Panc1 (cell line): ENCODE results near the gene NACAD. TPM values are rescaled to one million over a fixed set of nuclear protein-coding genes. Genes with fewer than 3 reads are reported as not detected.

Experiments
- ATAC-seq: fragments of 200-7000 bp; cut with Tn5 transposase; 2 replicates; pipeline ENCODE4 v1.9.1; 2020; ENCODE audit warnings: mild to moderate bottlenecking, moderate library complexity
- Bru-seq: library from RNA; stranded (reverse); fragments of 400-500 nt; gene quantifications from one replicate; lab custom pipeline; 2021; lab: Mats Ljungman, UMichigan
- BruChase-seq, 2 experiments: library from RNA; stranded (reverse); fragments of 400-500 nt; gene quantifications; one replicate each; lab custom pipeline; 2021; lab: Mats Ljungman, UMichigan
- BruUV-seq: library from RNA; stranded (reverse); fragments of 400-500 nt; replicated peaks from 2 replicates; lab custom pipeline; 2021; lab: Mats Ljungman, UMichigan
- CTCF ChIA-PET: fragments of 300-600 bp; sonication (Branson Sonifier 250); formaldehyde crosslinking; loops from one replicate; lab custom pipeline; 2022; ENCODE audit warnings: antibody characterized with exemption; lab: Charles Lee
- POLR2A ChIA-PET: fragments of 300-600 bp; sonication (Branson Sonifier 250); formaldehyde crosslinking; loops from one replicate; lab custom pipeline; 2022; ENCODE audit warnings: antibody characterized with exemption; lab: Charles Lee
- DNase-seq: peaks from one replicate; pipeline ENCODE4 v3.0.0-alpha.2; 2010; ENCODE audit warnings: low read depth, low spot score
- H3K27ac ChIP-seq: 2 replicates; pipeline ENCODE4 v1.5.1; 2011; ENCODE audit warnings: mild to moderate bottlenecking, low read length, inconsistent platforms
- H3K27me3 ChIP-seq: fragments of 200-500 bp; sonication (Bioruptor generic); 2 replicates; pipeline ENCODE4 v1.6.0; 2014; ENCODE audit warnings: low read length, inconsistent platforms; ENCODE audit not compliant: control insufficient read depth, insufficient read depth
- H3K36me3 ChIP-seq: fragments of 200-500 bp; sonication (Bioruptor generic); 2 replicates; pipeline ENCODE4 v1.5.1; 2014; ENCODE audit warnings: inconsistent platforms, mild to moderate bottlenecking, low read length, moderate library complexity; ENCODE audit not compliant: control insufficient read depth, insufficient read depth
- H3K4me1 ChIP-seq: 2 replicates; pipeline ENCODE4 v1.5.1; 2011; ENCODE audit warnings: inconsistent platforms, mild to moderate bottlenecking, low read length, moderate library complexity; ENCODE audit not compliant: control insufficient read depth, insufficient read depth
- H3K4me3 ChIP-seq, 2 experiments: 2 replicates each; pipeline ENCODE4 v1.5.1; 2011 to 2012; ENCODE audit warnings: low read depth in 2 of 2, low read length in 2 of 2, mild to moderate bottlenecking in 2 of 2, inconsistent platforms in 1 of 2, moderate library complexity in 1 of 2
- H3K9me3 ChIP-seq: fragments of 200-500 bp; sonication (Bioruptor generic); 2 replicates; pipeline ENCODE4 v1.5.1; 2014; ENCODE audit warnings: low read depth, mild to moderate bottlenecking, inconsistent platforms, low read length, moderate library complexity; ENCODE audit not compliant: control insufficient read depth, insufficient read depth
- POLR2AphosphoS5 ChIP-seq: IDR thresholded peaks from 2 replicates; pipeline ENCODE4 v1.6.1; 2012; ENCODE audit warnings: mild to moderate bottlenecking, low read depth, low read length, moderate library complexity
- REST ChIP-seq, 2 experiments: IDR thresholded peaks; 2 replicates each; pipeline ENCODE4 v1.6.1; 2011 to 2012; ENCODE audit warnings: low read depth in 2 of 2, control low read depth in 1 of 2, low read length in 1 of 2, mild to moderate bottlenecking in 1 of 2, moderate library complexity in 1 of 2; ENCODE audit not compliant: insufficient read depth in 1 of 2
- SIN3A ChIP-seq: IDR thresholded peaks from 2 replicates; pipeline ENCODE4 v1.6.1; 2012; ENCODE audit warnings: low read depth, mild to moderate bottlenecking, low read length, moderate library complexity, borderline replicate concordance; ENCODE audit not compliant: insufficient read depth
- TCF7L2 ChIP-seq: IDR thresholded peaks from 2 replicates; pipeline ENCODE4 v1.6.1; 2011; ENCODE audit warnings: mild to moderate bottlenecking, low read depth, low read length, inconsistent platforms
- in situ Hi-C: cut with HindIII; loops from 2 replicates; pipeline ENCODE4 v1.10.0; 2016; ENCODE audit warnings: low sequenced_read_pairs, low pct_unique_long_range_greater_than_20kb
- intact Hi-C: fragments of 100-400 bp; cut with micrococcal nuclease; formaldehyde crosslinking; loops from one replicate; pipeline ENCODE4 v1.10.0; 2022; ENCODE audit not compliant: unreplicated experiment
- long read RNA-seq: library from polyadenylated mRNA; unstranded; transcript quantifications from one replicate; pipeline ENCODE4 v2.0.0, GENCODE V29; 2021; ENCODE audit not compliant: unreplicated experiment
- polyA plus RNA-seq: library from polyadenylated mRNA; unstranded; fragments of >200 nt; gene quantifications from one replicate; pipeline ENCODE4 v1.2.1, GENCODE V29; 2012; ENCODE audit warnings: missing spikeins; ENCODE audit not compliant: insufficient read length
- total RNA-seq: library from RNA; stranded (reverse); gene quantifications from one replicate; pipeline ENCODE4 v1.2.1, GENCODE V29; 2021; ENCODE audit not compliant: unreplicated experiment
- TF ChIP-seq, protein P1 (sequence below): fragments of 450-650 bp; IDR thresholded peaks from 2 replicates; pipeline ENCODE4 v1.5.1; 2017; ENCODE audit warnings: mild to moderate bottlenecking

The NACAD gene
- total RNA-seq (5.3 TPM), Bru-seq, nascent RNA (percentile 32 among the genes with signal in this experiment), BruChase-seq, experiment 1, labeled RNA remaining after a 2-hour chase (percentile 40 among the genes with signal in this experiment), BruChase-seq, experiment 2, labeled RNA remaining after a 6-hour chase (percentile 51 among the genes with signal in this experiment)
- 9.7 TPM for polyA plus RNA-seq
- long read RNA-seq, partial matches to known transcripts = 6 of 7 reads
- long read RNA-seq, other reads (novel, unspliced or antisense) = 1 of 7 reads

DNA sequence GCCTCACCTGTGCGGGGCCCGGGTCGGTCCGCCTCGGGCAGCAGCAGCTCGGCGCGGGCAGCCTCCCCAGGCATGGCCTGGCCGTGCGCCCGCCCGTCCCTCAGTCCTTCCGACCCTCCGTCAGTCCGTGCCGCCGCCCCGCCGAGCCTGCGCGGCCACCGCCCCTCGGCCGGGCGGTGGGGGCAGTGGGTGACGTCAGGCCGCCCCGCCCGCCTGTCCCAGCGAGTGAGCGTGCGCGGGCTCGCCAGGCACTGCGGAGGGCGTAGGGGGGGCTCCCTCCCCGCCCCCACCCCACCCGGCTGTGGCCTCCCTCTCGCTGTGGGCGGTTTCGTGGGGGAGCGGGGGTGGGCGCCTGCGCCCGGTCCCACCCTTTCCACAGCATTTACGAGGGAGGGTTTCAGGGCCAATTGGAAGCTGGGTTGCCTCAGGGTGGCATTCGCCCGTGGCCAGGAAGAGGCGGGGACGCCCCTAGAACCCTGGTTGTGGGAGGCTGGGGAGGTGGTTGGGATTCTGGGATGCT is at the start of gene NACAD:
Gene NACAD (minus strand): TSS at position 149 of the 520 bp plus-strand sequence. CDS start 75 bp downstream, at position 74.
- peaks cover 11% of the 10 kb centered on the region; the same call in 1 of the 2 replicates for H3K4me1 ChIP-seq
- no peak for DNase-seq
- H3K9me3 ChIP-seq = no peaks in the 10 kb centered on the region
- intact Hi-C loops = no loop called here
- H3K27ac ChIP-seq = no peak within 1 kb of the TSS
- in situ Hi-C loops = no loop called here
- no peaks in the 10 kb centered on the region for H3K36me3 ChIP-seq
- H3K27me3 ChIP-seq = 0 out of 2 replicates have a peak, but pooled peaks cover 2% of the 10 kb centered on the region
- no TSS peak for BruUV-seq
- POLR2A ChIA-PET = no interaction called here
- peak within 1 kb of the TSS; percentile 47 to 61 for H3K4me3 ChIP-seq
- no peak for TF ChIP-seq REST (IDR thresholded peaks at IDR 0.05; ENCODE audit: insufficient read depth in 1 of 2, low read depth in 2 of 2, low read length in 1 of 2)
- ATAC-seq = peak; percentile 70
- CTCF ChIA-PET = no interaction called here

DNA sequence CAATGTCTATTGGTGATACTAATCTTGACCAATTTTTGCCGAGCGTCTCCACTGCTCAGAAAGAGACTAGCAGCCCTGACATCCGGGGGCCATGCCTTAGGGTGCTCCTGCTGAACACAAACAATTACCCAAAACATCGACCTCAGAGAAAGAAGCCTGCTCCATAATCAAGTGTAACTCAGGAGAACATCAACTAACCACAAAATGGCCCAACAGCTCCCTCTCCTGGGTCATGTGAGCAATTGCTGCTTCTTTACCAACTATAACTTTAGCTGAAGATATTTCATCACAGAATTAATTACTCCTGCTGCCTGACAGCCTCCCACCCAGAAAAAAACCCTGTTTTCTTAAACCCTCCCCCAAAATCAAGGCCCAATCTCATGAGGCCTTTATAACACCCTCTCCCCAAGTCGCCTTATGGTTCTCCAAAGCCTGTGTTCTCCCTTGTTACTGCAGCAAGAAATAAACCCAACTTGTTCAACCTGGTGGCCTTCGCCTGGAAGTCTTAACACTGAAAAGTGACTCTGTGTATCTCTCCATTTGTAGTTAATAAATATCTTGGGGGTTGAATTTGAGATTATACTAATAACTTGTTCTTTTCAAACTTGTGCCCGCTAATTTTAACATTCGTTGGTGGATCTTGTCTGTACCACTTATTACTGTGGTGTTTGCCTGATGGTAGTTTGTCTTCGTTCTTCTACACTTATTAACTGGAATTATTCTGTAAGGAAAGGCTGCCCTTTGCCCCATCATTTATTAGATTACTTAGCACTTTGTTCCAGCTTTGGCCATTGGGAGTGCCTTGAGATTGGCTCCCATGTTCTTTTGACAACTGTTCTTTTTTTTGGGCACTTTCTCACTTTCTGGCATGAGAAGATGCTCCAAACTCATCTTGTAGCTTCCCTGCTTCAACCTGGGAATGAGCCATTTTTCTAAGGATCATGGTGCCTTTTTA is 47.6 kb upstream of the NACAD start:
- DNase-seq (peak; percentile 71), ATAC-seq (peak; percentile 87)
- H3K36me3 ChIP-seq = no peaks in the 10 kb centered on the region
- in situ Hi-C loops = no loop called here
- no peak for TF ChIP-seq SIN3A
- TF ChIP-seq REST (IDR thresholded peaks at IDR 0.05; ENCODE audit: insufficient read depth in 1 of 2, low read depth in 2 of 2, low read length in 1 of 2) = no peak
- TF ChIP-seq, protein P1, sequence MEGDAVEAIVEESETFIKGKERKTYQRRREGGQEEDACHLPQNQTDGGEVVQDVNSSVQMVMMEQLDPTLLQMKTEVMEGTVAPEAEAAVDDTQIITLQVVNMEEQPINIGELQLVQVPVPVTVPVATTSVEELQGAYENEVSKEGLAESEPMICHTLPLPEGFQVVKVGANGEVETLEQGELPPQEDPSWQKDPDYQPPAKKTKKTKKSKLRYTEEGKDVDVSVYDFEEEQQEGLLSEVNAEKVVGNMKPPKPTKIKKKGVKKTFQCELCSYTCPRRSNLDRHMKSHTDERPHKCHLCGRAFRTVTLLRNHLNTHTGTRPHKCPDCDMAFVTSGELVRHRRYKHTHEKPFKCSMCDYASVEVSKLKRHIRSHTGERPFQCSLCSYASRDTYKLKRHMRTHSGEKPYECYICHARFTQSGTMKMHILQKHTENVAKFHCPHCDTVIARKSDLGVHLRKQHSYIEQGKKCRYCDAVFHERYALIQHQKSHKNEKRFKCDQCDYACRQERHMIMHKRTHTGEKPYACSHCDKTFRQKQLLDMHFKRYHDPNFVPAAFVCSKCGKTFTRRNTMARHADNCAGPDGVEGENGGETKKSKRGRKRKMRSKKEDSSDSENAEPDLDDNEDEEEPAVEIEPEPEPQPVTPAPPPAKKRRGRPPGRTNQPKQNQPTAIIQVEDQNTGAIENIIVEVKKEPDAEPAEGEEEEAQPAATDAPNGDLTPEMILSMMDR = peak; percentile 93
- no peak for TF ChIP-seq POLR2AphosphoS5
- no peak for TF ChIP-seq TCF7L2
- intact Hi-C loops = loop anchor here (1.0 to 10.0 kb wide), 4 partner anchors 56 to 552 kb away; partner anchors contain the start of gene TMED4
- no peak overlapping the region for H3K4me3 ChIP-seq
- no peaks in the 10 kb centered on the region for H3K4me1 ChIP-seq
- CTCF ChIA-PET = interaction anchor here (0.6 to 3.6 kb wide), 9 partner anchors 10 to 331 kb away, joined by 3 to 35 read pairs (median 5); no protein-coding TSS in a partner anchor
- H3K27me3 ChIP-seq = 0 out of 2 replicates have a peak, but pooled peaks cover 2% of the 10 kb centered on the region
- no peaks in the 10 kb centered on the region for H3K9me3 ChIP-seq
- no TSS peak for BruUV-seq
- POLR2A ChIA-PET = no interaction called here
- no peak overlapping the region for H3K27ac ChIP-seq
